ENCODE data around the gene LETM1. TPM values are rescaled to one million over a fixed set of nuclear protein-coding genes. Genes with fewer than 3 reads are reported as not detected.
A peak's percentile ranks its signal among the peaks of the same experiment; 100 is the strongest.

The LETM1 gene
- total and polyA plus RNA-seq, 2 of the 13 experiments (the other 11 are each of a cell fraction or from before 2014, with no cell fraction given), result 9.7 to 41.6 TPM

DNA sequence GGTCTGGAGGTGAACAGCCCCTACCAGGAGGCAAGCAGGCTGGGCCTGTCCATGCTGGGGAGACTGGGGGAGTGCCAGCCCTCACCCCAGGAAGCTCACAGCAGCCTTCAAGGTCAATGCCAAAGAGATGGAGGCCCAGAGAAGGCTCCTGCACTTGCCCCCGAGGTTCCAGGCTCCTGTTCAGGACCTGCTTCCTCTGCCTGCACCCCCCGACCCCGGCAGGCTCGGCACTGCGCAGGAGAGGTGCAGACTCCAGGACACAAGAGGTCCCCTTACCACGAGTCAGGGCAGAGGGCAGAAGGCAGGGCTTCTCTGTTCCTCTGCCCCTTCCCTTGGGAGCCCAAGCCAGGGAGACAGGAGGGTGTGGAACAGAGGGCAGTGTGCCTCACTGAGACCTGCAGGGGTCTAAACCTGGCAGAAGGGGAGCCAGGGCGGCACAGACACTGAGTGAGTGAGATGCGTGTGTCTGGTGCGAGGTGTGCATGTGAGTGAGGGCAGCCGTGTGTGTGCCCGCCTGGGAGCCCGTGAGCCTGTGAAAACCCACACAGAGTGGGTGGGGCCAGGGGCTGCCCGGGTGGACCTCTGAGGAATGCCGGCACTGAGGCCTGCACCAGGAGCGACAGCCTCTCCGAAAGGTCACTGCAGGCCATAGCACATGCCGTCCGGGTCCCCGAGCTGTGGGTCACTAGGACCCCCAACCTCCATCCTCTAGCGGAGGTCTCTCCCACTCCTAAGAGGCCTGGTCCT is 93.5 kb downstream of the LETM1 start (continued):
- TF ChIP-seq ZNF350 (CRISPR knock-in tag; IDR thresholded peaks at IDR 0.05; ENCODE audit: borderline replicate concordance, low read depth) (peak; percentile 46; the same call in 1 of the 2 replicates), ZFP1 (CRISPR knock-in tag; IDR thresholded peaks at IDR 0.05) (no peak), ZNF367 (CRISPR knock-in tag; IDR thresholded peaks at IDR 0.05; ENCODE audit: borderline replicate concordance) (no peak), AGO2 (optimal IDR thresholded peaks at IDR 0.05; ENCODE audit: low read depth, low read length) (peak; percentile 74), NCOA5 (CRISPR knock-in tag; IDR thresholded peaks at IDR 0.05) (no peak), HNRNPL (IDR thresholded peaks at IDR 0.05; ENCODE audit: low read depth, low read length) (peak; percentile 89; the same call in 1 of the 2 replicates), ZNF572 (CRISPR knock-in tag; IDR thresholded peaks at IDR 0.05) (no peak), SCMH1 (CRISPR knock-in tag; IDR thresholded peaks at IDR 0.05; ENCODE audit: borderline replicate concordance) (no peak), ZSCAN25 (CRISPR knock-in tag; IDR thresholded peaks at IDR 0.05) (peak; percentile 39; the same call in 1 of the 2 replicates), RBFOX2 (IDR thresholded peaks at IDR 0.05; ENCODE audit: low read depth, low read length) (no peak; the same call in 1 of the 2 replicates), PRPF4 (IDR thresholded peaks at IDR 0.05; ENCODE audit: low read depth, low read length, poor library complexity, severe bottlenecking) (no peak), DMAP1 (CRISPR knock-in tag; IDR thresholded peaks at IDR 0.05) (no peak), NKX3-1 (CRISPR knock-in tag; IDR thresholded peaks at IDR 0.05) (no peak), RORA (CRISPR knock-in tag; IDR thresholded peaks at IDR 0.05) (no peak), NCOA1 (CRISPR knock-in tag; IDR thresholded peaks at IDR 0.05) (no peak), SOX13 (IDR thresholded peaks at IDR 0.05) (no peak), SOX13 (CRISPR knock-in tag; conservative IDR thresholded peaks at IDR 0.05 in 1 of 2, IDR thresholded peaks at IDR 0.05 in 1 of 2) (no peak), ZNF354B (CRISPR knock-in tag; IDR thresholded peaks at IDR 0.05) (no peak), NFYC (CRISPR knock-in tag; IDR thresholded peaks at IDR 0.05) (no peak)
- TF ChIP-seq, protein P1, sequence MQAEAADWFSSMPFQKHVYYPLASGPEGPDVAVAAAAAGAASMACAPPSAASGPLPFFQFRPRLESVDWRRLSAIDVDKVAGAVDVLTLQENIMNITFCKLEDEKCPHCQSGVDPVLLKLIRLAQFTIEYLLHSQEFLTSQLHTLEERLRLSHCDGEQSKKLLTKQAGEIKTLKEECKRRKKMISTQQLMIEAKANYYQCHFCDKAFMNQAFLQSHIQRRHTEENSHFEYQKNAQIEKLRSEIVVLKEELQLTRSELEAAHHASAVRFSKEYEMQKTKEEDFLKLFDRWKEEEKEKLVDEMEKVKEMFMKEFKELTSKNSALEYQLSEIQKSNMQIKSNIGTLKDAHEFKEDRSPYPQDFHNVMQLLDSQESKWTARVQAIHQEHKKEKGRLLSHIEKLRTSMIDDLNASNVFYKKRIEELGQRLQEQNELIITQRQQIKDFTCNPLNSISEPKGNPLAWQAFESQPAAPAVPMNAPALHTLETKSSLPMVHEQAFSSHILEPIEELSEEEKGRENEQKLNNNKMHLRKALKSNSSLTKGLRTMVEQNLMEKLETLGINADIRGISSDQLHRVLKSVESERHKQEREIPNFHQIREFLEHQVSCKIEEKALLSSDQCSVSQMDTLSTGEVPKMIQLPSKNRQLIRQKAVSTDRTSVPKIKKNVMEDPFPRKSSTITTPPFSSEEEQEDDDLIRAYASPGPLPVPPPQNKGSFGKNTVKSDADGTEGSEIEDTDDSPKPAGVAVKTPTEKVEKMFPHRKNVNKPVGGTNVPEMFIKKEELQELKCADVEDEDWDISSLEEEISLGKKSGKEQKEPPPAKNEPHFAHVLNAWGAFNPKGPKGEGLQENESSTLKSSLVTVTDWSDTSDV (CRISPR knock-in tag; IDR thresholded peaks at IDR 0.05), result no peak
- TF ChIP-seq, protein P2, sequence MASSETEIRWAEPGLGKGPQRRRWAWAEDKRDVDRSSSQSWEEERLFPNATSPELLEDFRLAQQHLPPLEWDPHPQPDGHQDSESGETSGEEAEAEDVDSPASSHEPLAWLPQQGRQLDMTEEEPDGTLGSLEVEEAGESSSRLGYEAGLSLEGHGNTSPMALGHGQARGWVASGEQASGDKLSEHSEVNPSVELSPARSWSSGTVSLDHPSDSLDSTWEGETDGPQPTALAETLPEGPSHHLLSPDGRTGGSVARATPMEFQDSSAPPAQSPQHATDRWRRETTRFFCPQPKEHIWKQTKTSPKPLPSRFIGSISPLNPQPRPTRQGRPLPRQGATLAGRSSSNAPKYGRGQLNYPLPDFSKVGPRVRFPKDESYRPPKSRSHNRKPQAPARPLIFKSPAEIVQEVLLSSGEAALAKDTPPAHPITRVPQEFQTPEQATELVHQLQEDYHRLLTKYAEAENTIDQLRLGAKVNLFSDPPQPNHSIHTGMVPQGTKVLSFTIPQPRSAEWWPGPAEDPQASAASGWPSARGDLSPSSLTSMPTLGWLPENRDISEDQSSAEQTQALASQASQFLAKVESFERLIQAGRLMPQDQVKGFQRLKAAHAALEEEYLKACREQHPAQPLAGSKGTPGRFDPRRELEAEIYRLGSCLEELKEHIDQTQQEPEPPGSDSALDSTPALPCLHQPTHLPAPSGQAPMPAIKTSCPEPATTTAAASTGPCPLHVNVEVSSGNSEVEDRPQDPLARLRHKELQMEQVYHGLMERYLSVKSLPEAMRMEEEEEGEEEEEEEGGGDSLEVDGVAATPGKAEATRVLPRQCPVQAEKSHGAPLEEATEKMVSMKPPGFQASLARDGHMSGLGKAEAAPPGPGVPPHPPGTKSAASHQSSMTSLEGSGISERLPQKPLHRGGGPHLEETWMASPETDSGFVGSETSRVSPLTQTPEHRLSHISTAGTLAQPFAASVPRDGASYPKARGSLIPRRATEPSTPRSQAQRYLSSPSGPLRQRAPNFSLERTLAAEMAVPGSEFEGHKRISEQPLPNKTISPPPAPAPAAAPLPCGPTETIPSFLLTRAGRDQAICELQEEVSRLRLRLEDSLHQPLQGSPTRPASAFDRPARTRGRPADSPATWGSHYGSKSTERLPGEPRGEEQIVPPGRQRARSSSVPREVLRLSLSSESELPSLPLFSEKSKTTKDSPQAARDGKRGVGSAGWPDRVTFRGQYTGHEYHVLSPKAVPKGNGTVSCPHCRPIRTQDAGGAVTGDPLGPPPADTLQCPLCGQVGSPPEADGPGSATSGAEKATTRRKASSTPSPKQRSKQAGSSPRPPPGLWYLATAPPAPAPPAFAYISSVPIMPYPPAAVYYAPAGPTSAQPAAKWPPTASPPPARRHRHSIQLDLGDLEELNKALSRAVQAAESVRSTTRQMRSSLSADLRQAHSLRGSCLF (CRISPR knock-in tag; IDR thresholded peaks at IDR 0.05; ENCODE audit: borderline replicate concordance), result no peak
- TF ChIP-seq, protein P3, sequence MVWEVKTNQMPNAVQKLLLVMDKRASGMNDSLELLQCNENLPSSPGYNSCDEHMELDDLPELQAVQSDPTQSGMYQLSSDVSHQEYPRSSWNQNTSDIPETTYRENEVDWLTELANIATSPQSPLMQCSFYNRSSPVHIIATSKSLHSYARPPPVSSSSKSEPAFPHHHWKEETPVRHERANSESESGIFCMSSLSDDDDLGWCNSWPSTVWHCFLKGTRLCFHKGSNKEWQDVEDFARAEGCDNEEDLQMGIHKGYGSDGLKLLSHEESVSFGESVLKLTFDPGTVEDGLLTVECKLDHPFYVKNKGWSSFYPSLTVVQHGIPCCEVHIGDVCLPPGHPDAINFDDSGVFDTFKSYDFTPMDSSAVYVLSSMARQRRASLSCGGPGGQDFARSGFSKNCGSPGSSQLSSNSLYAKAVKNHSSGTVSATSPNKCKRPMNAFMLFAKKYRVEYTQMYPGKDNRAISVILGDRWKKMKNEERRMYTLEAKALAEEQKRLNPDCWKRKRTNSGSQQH (CRISPR knock-in tag; IDR thresholded peaks at IDR 0.05; ENCODE audit: low read depth), result no peak
